Measurements from ENCODE around the gene ZSCAN21.

The ZSCAN21 gene

GRCh38 chr7:100095289-100095688 lies 45.7 kb downstream of the ZSCAN21 start:
- no peak for DNase-seq

GRCh38 chr7:100095704-100096103 lies 46.1 kb downstream of the ZSCAN21 start:
- no peak for DNase-seq

GRCh38 chr7:100098913-100099312 lies 49.3 kb downstream of the ZSCAN21 start:
- DNase-seq, result no peak

GRCh38 chr7:100099452-100099851 lies 49.9 kb downstream of the ZSCAN21 start:
- DNase-seq, result no peak

- peak; percentile 49 to 93 (median 86) for DNase-seq
Measured at GRCh38 chr7:100100420-100101015, 50.9 kb downstream of the ZSCAN21 start.

- DNase-seq, result peak; percentile 85 to 100 (median 98)
Measured at GRCh38 chr7:100101016-100101862, 51.7 kb downstream of the ZSCAN21 start, which contains the start of the genes AP4M1 and MCM7. Gene AP4M1, plus strand, starts transcription at chr7:100101643. Its CDS starts 72 bp downstream, at chr7:100101715. Gene MCM7, minus strand, starts transcription at chr7:100101397. Its CDS starts 103 bp downstream, at chr7:100101294.

- DNase-seq, result no peak
Measured at GRCh38 chr7:100102950-100103840, 53.6 kb downstream of the ZSCAN21 start.

- no peak for DNase-seq
Measured at GRCh38 chr7:100105534-100105933, 56.0 kb downstream of the ZSCAN21 start.

GRCh38 chr7:100106633-100107032 lies 57.1 kb downstream of the ZSCAN21 start:
- DNase-seq, result no peak

GRCh38 chr7:100107125-100107737 lies 57.7 kb downstream of the ZSCAN21 start:
- peak in 3 of 58 donors; percentile 9 to 10 (median 10) for DNase-seq

GRCh38 chr7:100107890-100108289 lies 58.3 kb downstream of the ZSCAN21 start:
- no peak for DNase-seq

GRCh38 chr7:100109521-100110163 lies 60.1 kb downstream of the ZSCAN21 start:
- DNase-seq, result no peak

- no peak for DNase-seq
Measured at GRCh38 chr7:100111156-100111555, 61.6 kb downstream of the ZSCAN21 start.

GRCh38 chr7:100111914-100112313 lies 62.3 kb downstream of the ZSCAN21 start:
- no peak for DNase-seq

All from anterior cingulate cortex (tissue), 58 donors.